Measurements from ENCODE around the gene AURKAIP1. TPM values are rescaled to one million over a fixed set of nuclear protein-coding genes. Genes with fewer than 3 reads are reported as not detected.
A peak's percentile ranks its signal among the peaks of the same experiment; 100 is the strongest.

Gene AURKAIP1
- total and polyA plus RNA-seq, 9 of the 15 experiments (the other 6 are each of a cell fraction or from before 2014, with no cell fraction given): 7.8 to 478 (median 92.0) TPM

GRCh38 chr1:1324524-1325287, 50.3 kb downstream of the AURKAIP1 start, which contains the start of the genes CPTP and INTS11 (continued):
- TF ChIP-seq ZC3H4 (CRISPR knock-in tag; IDR thresholded peaks at IDR 0.05; ENCODE audit: borderline replicate concordance) (no peak), SAFB2 (IDR thresholded peaks at IDR 0.05; ENCODE audit: borderline replicate concordance, low read depth, low read length, severe bottlenecking) (no peak), ZNF584 (CRISPR knock-in tag; IDR thresholded peaks at IDR 0.05; ENCODE audit: low read depth) (no peak), MEIS2 (IDR thresholded peaks at IDR 0.05; ENCODE audit: partially characterized antibody) (peak; percentile 76), C11orf30 (IDR thresholded peaks at IDR 0.05; ENCODE audit: low read depth) (peak; percentile 81), THRB (CRISPR knock-in tag; conservative IDR thresholded peaks at IDR 0.05) (no peak), ZNF444 (CRISPR knock-in tag; IDR thresholded peaks at IDR 0.05) (no peak), ZNF764 (CRISPR knock-in tag; IDR thresholded peaks at IDR 0.05; ENCODE audit: low read depth) (0 out of 2 replicates have a peak, but pooled peaks have one; percentile 55), SIN3B (IDR thresholded peaks at IDR 0.05; ENCODE audit: low read depth) (peak; percentile 6; the same call in 1 of the 2 replicates), ZNF778 (CRISPR knock-in tag; IDR thresholded peaks at IDR 0.05) (no peak), ZBTB8A (IDR thresholded peaks at IDR 0.05; ENCODE audit: partially characterized antibody) (no peak), HNRNPH1 (optimal IDR thresholded peaks at IDR 0.05; ENCODE audit: low read depth, low read length) (no peak), RAD21 (CRISPR knock-in tag; conservative IDR thresholded peaks at IDR 0.05 in 1 of 2, IDR thresholded peaks at IDR 0.05 in 1 of 2) (0 out of 4 replicates have a peak, but pooled peaks of 1 of the 2 experiments have one; percentile 3), PRMT5 (CRISPR knock-in tag; IDR thresholded peaks at IDR 0.05) (peak; percentile 68; the same call in 1 of the 2 replicates), BCLAF1 (IDR thresholded peaks at IDR 0.05; ENCODE audit: borderline replicate concordance in 1 of 2, control insufficient read depth in 1 of 2, low read depth in 2 of 2, low read length in 1 of 2) (no peak), XRCC5 (IDR thresholded peaks at IDR 0.05; ENCODE audit: low read depth, low read length) (no peak), NFYB (IDR thresholded peaks at IDR 0.05; ENCODE audit: extremely low read depth, insufficient read length) (peak; percentile 81)
- TF ChIP-seq, protein P1, sequence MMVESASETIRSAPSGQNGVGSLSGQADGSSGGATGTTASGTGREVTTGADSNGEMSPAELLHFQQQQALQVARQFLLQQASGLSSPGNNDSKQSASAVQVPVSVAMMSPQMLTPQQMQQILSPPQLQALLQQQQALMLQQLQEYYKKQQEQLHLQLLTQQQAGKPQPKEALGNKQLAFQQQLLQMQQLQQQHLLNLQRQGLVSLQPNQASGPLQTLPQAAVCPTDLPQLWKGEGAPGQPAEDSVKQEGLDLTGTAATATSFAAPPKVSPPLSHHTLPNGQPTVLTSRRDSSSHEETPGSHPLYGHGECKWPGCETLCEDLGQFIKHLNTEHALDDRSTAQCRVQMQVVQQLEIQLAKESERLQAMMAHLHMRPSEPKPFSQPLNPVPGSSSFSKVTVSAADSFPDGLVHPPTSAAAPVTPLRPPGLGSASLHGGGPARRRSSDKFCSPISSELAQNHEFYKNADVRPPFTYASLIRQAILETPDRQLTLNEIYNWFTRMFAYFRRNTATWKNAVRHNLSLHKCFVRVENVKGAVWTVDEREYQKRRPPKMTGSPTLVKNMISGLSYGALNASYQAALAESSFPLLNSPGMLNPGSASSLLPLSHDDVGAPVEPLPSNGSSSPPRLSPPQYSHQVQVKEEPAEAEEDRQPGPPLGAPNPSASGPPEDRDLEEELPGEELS (CRISPR knock-in tag; IDR thresholded peaks at IDR 0.05; ENCODE audit: borderline replicate concordance): 0 out of 2 replicates have a peak, but pooled peaks have one; percentile 19

All from K562 (cell line).